Activated naive CD8-positive, alpha-beta T cell treated with anti-CD3 and anti-CD28 coated beads, Interleukin-2, amount 10 ng/mL, durations not matched to agents 7 days and 5 days (primary cell): ENCODE results near the gene CEP104. TPM values are rescaled to one million over a fixed set of nuclear protein-coding genes. Genes with fewer than 3 reads are reported as not detected.

Source experiments
- ATAC-seq: fragments of 150-1000 bp; cut with Tn5 transposase; one replicate; pipeline ENCODE4 v1.10.0; 2021; ENCODE audit warnings: low read depth, moderate library complexity
- POLR2A ChIA-PET: fragments of 350-600 bp; sonication (Branson Sonifier 250); formaldehyde crosslinking; loops from one replicate; lab custom pipeline; 2021; ENCODE audit warnings: antibody characterized with exemption; lab: Charles Lee
- DNase-seq: peaks from one replicate; pipeline ENCODE4 v3.0.0; 2021
- H3K27ac Mint-ChIP-seq: one replicate; pipeline ENCODE4 v1.8.0; 2022; ENCODE audit warnings: mild to moderate bottlenecking, mixed read lengths
- H3K27me3 Mint-ChIP-seq: one replicate; pipeline ENCODE4 v1.8.0; 2022; ENCODE audit warnings: mild to moderate bottlenecking, moderate library complexity, mixed read lengths
- H3K36me3 Mint-ChIP-seq: one replicate; pipeline ENCODE4 v1.8.0; 2021; ENCODE audit warnings: mild to moderate bottlenecking, mixed read lengths
- H3K4me1 Mint-ChIP-seq: one replicate; pipeline ENCODE4 v1.8.0; 2021; ENCODE audit warnings: mixed read lengths
- H3K4me3 Mint-ChIP-seq: one replicate; pipeline ENCODE4 v1.8.0; 2022; ENCODE audit warnings: mild to moderate bottlenecking, moderate library complexity, mixed read lengths
- H3K9me3 Mint-ChIP-seq: one replicate; pipeline ENCODE4 v1.8.0; 2021; ENCODE audit warnings: mixed read lengths
- total RNA-seq, 2 experiments: library from RNA; stranded (reverse); gene quantifications; one replicate each; pipeline ENCODE4 v1.2.3, GENCODE V29; 2021

The CEP104 gene
- total RNA-seq, 2 experiments from 2014 or later: 44.6 to 46.9 TPM

- peaks cover 16% of the 10 kb centered on the region for H3K4me1 Mint-ChIP-seq
- no peaks in the 10 kb centered on the region for H3K27me3 Mint-ChIP-seq
- POLR2A ChIA-PET: interaction anchor here (1.6 kb wide), 1 partner anchor 9 kb away, joined by 8 read pairs; the partner anchor contains the start of gene C1orf174
- DNase-seq (no peak), ATAC-seq (peak; percentile 65)
- peaks cover 16% of the 10 kb centered on the region for H3K36me3 Mint-ChIP-seq
- peak overlapping the region; percentile 76 for H3K27ac Mint-ChIP-seq
- H3K4me3 Mint-ChIP-seq: peak overlapping the region; percentile 40
- H3K9me3 Mint-ChIP-seq: no peaks in the 10 kb centered on the region
Measured at GRCh38 chr1:3890389-3891328, 33.6 kb upstream of the CEP104 start.

- POLR2A ChIA-PET: interaction anchor here (0.6 to 1.6 kb wide), 2 partner anchors 10 to 19 kb away, joined by 3 to 8 read pairs; partner anchors contain the start of gene C1orf174
- Mint-ChIP-seq H3K4me3 (peak overlapping the region; percentile 15), H3K27me3 (no peaks in the 10 kb centered on the region), H3K9me3 (no peaks in the 10 kb centered on the region), H3K36me3 (peaks cover 15% of the 10 kb centered on the region), H3K27ac (peak overlapping the region; percentile 76), H3K4me1 (peaks cover 17% of the 10 kb centered on the region)
- DNase-seq: no peak
- ATAC-seq: no peak
Measured at GRCh38 chr1:3889936-3890335, 32.9 kb upstream of the CEP104 start.

DNA sequence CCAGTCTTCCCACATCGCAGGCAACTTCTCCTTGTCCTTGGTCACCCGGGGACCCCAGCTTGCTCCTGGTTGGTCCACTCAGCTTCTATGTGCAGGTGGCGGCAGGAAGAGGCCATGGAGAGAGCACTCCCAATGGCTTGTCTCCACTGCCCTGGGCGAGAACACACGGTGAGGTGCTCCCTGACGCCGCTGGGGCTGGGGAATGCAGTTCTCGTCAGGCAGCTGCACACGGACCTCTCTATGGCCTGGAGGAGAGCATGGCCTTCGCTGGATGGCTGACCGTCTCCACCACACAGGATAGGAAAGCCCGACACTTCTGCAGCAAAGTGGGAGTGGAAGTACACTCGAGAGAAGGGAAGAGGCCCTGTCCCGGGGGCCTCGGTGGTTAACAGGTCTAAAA is 31.3 kb upstream of the CEP104 start:
- H3K9me3 Mint-ChIP-seq: no peaks in the 10 kb centered on the region
- H3K27me3 Mint-ChIP-seq: no peaks in the 10 kb centered on the region
- H3K36me3 Mint-ChIP-seq: peaks cover 19% of the 10 kb centered on the region
- no peak for ATAC-seq
- peak overlapping the region; percentile 50 for H3K27ac Mint-ChIP-seq
- POLR2A ChIA-PET: no interaction called here
- DNase-seq: no peak
- peaks cover 17% of the 10 kb centered on the region for H3K4me1 Mint-ChIP-seq
- no peak overlapping the region for H3K4me3 Mint-ChIP-seq

GRCh38 chr1:3886691-3887090 is 29.7 kb upstream of the CEP104 start:
- ATAC-seq (no peak), DNase-seq (no peak)
- H3K4me1 Mint-ChIP-seq: peaks cover 15% of the 10 kb centered on the region
- POLR2A ChIA-PET: no interaction called here
- H3K36me3 Mint-ChIP-seq: peaks cover 23% of the 10 kb centered on the region
- no peak overlapping the region for H3K4me3 Mint-ChIP-seq
- H3K9me3 Mint-ChIP-seq: no peaks in the 10 kb centered on the region
- no peaks in the 10 kb centered on the region for H3K27me3 Mint-ChIP-seq
- no peak overlapping the region for H3K27ac Mint-ChIP-seq

- H3K27me3 Mint-ChIP-seq: no peaks in the 10 kb centered on the region
- peak overlapping the region; percentile 56 for H3K27ac Mint-ChIP-seq
- no peak for ATAC-seq
- POLR2A ChIA-PET: no interaction called here
- H3K4me1 Mint-ChIP-seq: peaks cover 15% of the 10 kb centered on the region
- no peak overlapping the region for H3K4me3 Mint-ChIP-seq
- DNase-seq: no peak
- peaks cover 20% of the 10 kb centered on the region for H3K36me3 Mint-ChIP-seq
- H3K9me3 Mint-ChIP-seq: no peaks in the 10 kb centered on the region
Measured at GRCh38 chr1:3886106-3886670, 29.2 kb upstream of the CEP104 start.

DNA sequence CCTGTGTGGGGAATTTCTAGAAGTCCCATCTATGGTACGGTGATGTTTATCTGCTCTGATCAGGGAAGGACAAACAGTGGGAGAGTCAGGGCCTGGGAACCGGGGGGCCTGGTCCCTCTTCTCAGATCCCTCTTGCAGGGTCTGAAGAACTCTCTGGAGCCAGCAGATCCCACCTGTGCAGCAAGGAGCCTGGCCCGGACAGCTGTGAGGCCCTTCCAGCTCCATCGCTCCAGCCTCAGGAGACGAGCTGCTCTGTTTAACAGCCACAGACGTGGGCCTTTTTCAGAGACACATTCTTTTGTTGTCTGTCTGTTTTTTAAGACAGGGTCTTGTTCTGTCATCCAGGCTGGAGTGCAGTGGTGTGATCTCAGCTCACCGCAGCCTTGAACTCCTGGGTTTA is 28.6 kb upstream of the CEP104 start:
- Mint-ChIP-seq H3K4me1 (peaks cover 13% of the 10 kb centered on the region), H3K36me3 (peaks cover 24% of the 10 kb centered on the region), H3K27me3 (no peaks in the 10 kb centered on the region), H3K9me3 (no peaks in the 10 kb centered on the region), H3K27ac (no peak overlapping the region), H3K4me3 (no peak overlapping the region)
- ATAC-seq (no peak), DNase-seq (no peak)
- POLR2A ChIA-PET: no interaction called here

- H3K27ac Mint-ChIP-seq: no peak overlapping the region
- no peak overlapping the region for H3K4me3 Mint-ChIP-seq
- no peaks in the 10 kb centered on the region for H3K27me3 Mint-ChIP-seq
- peaks cover 8% of the 10 kb centered on the region for H3K4me1 Mint-ChIP-seq
- H3K36me3 Mint-ChIP-seq: peaks cover 22% of the 10 kb centered on the region
- DNase-seq (no peak), ATAC-seq (no peak)
- H3K9me3 Mint-ChIP-seq: no peaks in the 10 kb centered on the region
- POLR2A ChIA-PET: no interaction called here
Measured at GRCh38 chr1:3884966-3885365, 28.0 kb upstream of the CEP104 start.

GRCh38 chr1:3883194-3883925 is 26.3 kb upstream of the CEP104 start:
- peak overlapping the region; percentile 64 for H3K27ac Mint-ChIP-seq
- POLR2A ChIA-PET: no interaction called here
- H3K27me3 Mint-ChIP-seq: no peaks in the 10 kb centered on the region
- peaks cover 6% of the 10 kb centered on the region for H3K4me1 Mint-ChIP-seq
- no peaks in the 10 kb centered on the region for H3K9me3 Mint-ChIP-seq
- DNase-seq: no peak
- no peak for ATAC-seq
- H3K36me3 Mint-ChIP-seq: peaks cover 29% of the 10 kb centered on the region
- H3K4me3 Mint-ChIP-seq: no peak overlapping the region

DNA sequence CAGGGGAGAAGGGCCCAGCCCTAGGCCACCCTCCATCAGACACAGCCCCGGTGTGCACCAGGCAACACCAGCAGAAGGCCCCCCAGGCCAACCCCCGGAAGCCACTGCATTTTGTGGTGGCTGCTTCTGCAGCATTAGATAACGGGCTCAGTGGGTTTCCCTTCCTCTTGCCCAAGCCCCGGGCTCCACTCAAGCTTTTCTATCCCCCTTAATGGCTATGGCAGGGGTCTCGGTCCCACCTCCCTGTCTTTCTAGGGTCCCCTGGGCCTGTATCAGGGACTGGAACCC is 24.1 kb upstream of the CEP104 start:
- Mint-ChIP-seq H3K36me3 (peaks cover 33% of the 10 kb centered on the region), H3K9me3 (no peaks in the 10 kb centered on the region), H3K4me3 (no peak overlapping the region), H3K27ac (peak overlapping the region; percentile 78), H3K27me3 (no peaks in the 10 kb centered on the region), H3K4me1 (peaks cover 6% of the 10 kb centered on the region)
- DNase-seq (no peak), ATAC-seq (peak; percentile 70)
- POLR2A ChIA-PET: no interaction called here

GRCh38 chr1:3880429-3881192 is 23.6 kb upstream of the CEP104 start:
- H3K27me3 Mint-ChIP-seq: no peaks in the 10 kb centered on the region
- no peak for DNase-seq
- ATAC-seq: no peak
- peaks cover 36% of the 10 kb centered on the region for H3K36me3 Mint-ChIP-seq
- H3K9me3 Mint-ChIP-seq: no peaks in the 10 kb centered on the region
- H3K27ac Mint-ChIP-seq: peak overlapping the region; percentile 75
- H3K4me3 Mint-ChIP-seq: no peak overlapping the region
- H3K4me1 Mint-ChIP-seq: peaks cover 6% of the 10 kb centered on the region
- POLR2A ChIA-PET: no interaction called here

GRCh38 chr1:3879787-3880428 is 22.9 kb upstream of the CEP104 start:
- POLR2A ChIA-PET: no interaction called here
- no peaks in the 10 kb centered on the region for H3K27me3 Mint-ChIP-seq
- ATAC-seq: no peak
- H3K9me3 Mint-ChIP-seq: no peaks in the 10 kb centered on the region
- H3K36me3 Mint-ChIP-seq: peaks cover 37% of the 10 kb centered on the region
- no peak for DNase-seq
- H3K27ac Mint-ChIP-seq: no peak overlapping the region
- H3K4me1 Mint-ChIP-seq: peaks cover 5% of the 10 kb centered on the region
- no peak overlapping the region for H3K4me3 Mint-ChIP-seq

DNA sequence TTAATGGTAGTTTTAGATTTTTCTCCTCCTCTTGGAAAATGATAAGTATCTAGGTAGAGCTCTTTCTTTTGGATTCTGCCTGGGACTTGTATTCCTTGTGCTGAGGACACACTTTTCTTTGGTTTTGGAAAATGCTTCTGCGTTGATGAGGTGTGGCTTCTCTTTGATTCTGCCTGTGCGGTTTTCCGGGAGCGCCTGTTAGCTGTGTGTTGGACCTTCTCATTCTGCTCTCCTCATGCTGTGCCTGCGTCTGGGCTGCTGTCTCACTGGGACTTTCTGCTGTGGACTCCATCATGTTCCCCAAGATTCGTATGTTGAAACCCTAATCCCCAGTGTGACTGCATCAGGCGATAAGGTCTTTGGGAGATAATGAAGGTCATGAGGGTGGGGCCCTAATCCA is 22.1 kb upstream of the CEP104 start:
- H3K4me3 Mint-ChIP-seq: no peak overlapping the region
- no peaks in the 10 kb centered on the region for H3K9me3 Mint-ChIP-seq
- POLR2A ChIA-PET: no interaction called here
- DNase-seq (no peak), ATAC-seq (no peak)
- peaks cover 32% of the 10 kb centered on the region for H3K36me3 Mint-ChIP-seq
- peaks cover 5% of the 10 kb centered on the region for H3K4me1 Mint-ChIP-seq
- H3K27ac Mint-ChIP-seq: no peak overlapping the region
- no peaks in the 10 kb centered on the region for H3K27me3 Mint-ChIP-seq
